GM23338 (cell line): ENCODE measurements around the gene KAZN. TPM values are rescaled to one million over a fixed set of nuclear protein-coding genes. Genes with fewer than 3 reads are reported as not detected.

Source experiments
- ATAC-seq: fragments of 200-7000 bp; cut with Tn5 transposase; 3 replicates; pipeline ENCODE4 v1.9.1; 2020
- DNase-seq: peaks from one replicate; pipeline ENCODE4 v3.0.0-alpha.2; 2015; ENCODE audit warnings: low spot score
- H2AFZ ChIP-seq: fragments of 200-600 bp; sonication (generic); 2 replicates; pipeline ENCODE4 v1.8.0; 2016; ENCODE audit warnings: antibody characterized with exemption, mild to moderate bottlenecking, moderate library complexity
- H3F3A ChIP-seq: fragments of 200-600 bp; sonication (generic); replicated peaks from 2 replicates; pipeline ENCODE4 v1.8.0; 2017; ENCODE audit warnings: antibody characterized with exemption, mixed run types, low read depth
- H3K27ac ChIP-seq: fragments of 200-600 bp; sonication (generic); 2 replicates; pipeline ENCODE4 v1.6.1; 2016; ENCODE audit warnings: low read depth
- H3K27me3 ChIP-seq: fragments of 200-600 bp; sonication (generic); 2 replicates; pipeline ENCODE4 v1.8.0; 2016; ENCODE audit warnings: mild to moderate bottlenecking, mixed run types, moderate library complexity; ENCODE audit not compliant: insufficient read depth
- H3K36me3 ChIP-seq: fragments of 200-600 bp; sonication (generic); 2 replicates; pipeline ENCODE4 v1.8.0; 2016; ENCODE audit warnings: mild to moderate bottlenecking; ENCODE audit not compliant: insufficient read depth
- H3K4me1 ChIP-seq: fragments of 200-600 bp; sonication (generic); 2 replicates; pipeline ENCODE4 v1.8.0; 2016; ENCODE audit warnings: mild to moderate bottlenecking, moderate library complexity; ENCODE audit not compliant: insufficient read depth
- H3K4me2 ChIP-seq: fragments of 200-600 bp; sonication (generic); 2 replicates; pipeline ENCODE4 v1.7.1; 2017; ENCODE audit warnings: mixed run types
- H3K4me3 ChIP-seq: fragments of 200-600 bp; sonication (generic); 2 replicates; pipeline ENCODE4 v1.6.1; 2016; ENCODE audit warnings: mixed run types
- H3K79me2 ChIP-seq: fragments of 200-600 bp; sonication (generic); replicated peaks from 2 replicates; pipeline ENCODE4 v1.8.0; 2017; ENCODE audit warnings: mild to moderate bottlenecking; ENCODE audit not compliant: insufficient read depth
- H3K9me2 ChIP-seq: fragments of 200-600 bp; sonication (generic); 2 replicates; pipeline ENCODE4 v1.8.0; 2017; ENCODE audit not compliant: insufficient read depth
- H4K20me1 ChIP-seq: fragments of 200-600 bp; sonication (generic); replicated peaks from 2 replicates; pipeline ENCODE4 v1.8.0; 2017; ENCODE audit warnings: mild to moderate bottlenecking; ENCODE audit not compliant: insufficient read depth
- H3K27ac Mint-ChIP-seq: 2 replicates; pipeline ENCODE4 v1.8.0; 2020; ENCODE audit warnings: inconsistent platforms, mild to moderate bottlenecking, moderate library complexity, mixed read lengths
- H3K27me3 Mint-ChIP-seq: 3 replicates; pipeline ENCODE4 v1.8.0; 2022; ENCODE audit warnings: low read depth, mild to moderate bottlenecking, moderate library complexity, mixed read lengths, inconsistent platforms; ENCODE audit not compliant: insufficient read depth, poor library complexity
- H3K36me3 Mint-ChIP-seq: 3 replicates; pipeline ENCODE4 v1.8.0; 2021; ENCODE audit warnings: low read depth, mild to moderate bottlenecking, inconsistent platforms, moderate library complexity, mixed read lengths
- H3K4me1 Mint-ChIP-seq: 3 replicates; pipeline ENCODE4 v1.8.0; 2020; ENCODE audit warnings: mild to moderate bottlenecking, inconsistent platforms, mixed read lengths
- H3K4me3 Mint-ChIP-seq: 3 replicates; pipeline ENCODE4 v1.8.0; 2021; ENCODE audit warnings: moderate library complexity, mild to moderate bottlenecking, inconsistent platforms, mixed read lengths
- H3K9me3 Mint-ChIP-seq: 3 replicates; pipeline ENCODE4 v1.8.0; 2020; ENCODE audit warnings: moderate library complexity, mild to moderate bottlenecking, inconsistent platforms, mixed read lengths
- CREB1 ChIP-seq: fragments of 250-450 bp; sonication (Bioruptor Pico); IDR thresholded peaks from 2 replicates; pipeline ENCODE4 v1.5.0; 2020; ENCODE audit warnings: low read depth, mild to moderate bottlenecking, moderate library complexity
- ETS1 ChIP-seq: IDR thresholded peaks from 2 replicates; pipeline ENCODE4 v1.6.1; 2016; ENCODE audit warnings: antibody characterized with exemption
- EZH2 ChIP-seq: fragments of 200-600 bp; sonication (generic); IDR thresholded peaks from one replicate; pipeline ENCODE4 v1.8.0; 2017; ENCODE audit warnings: antibody characterized with exemption, mild to moderate bottlenecking, low read depth; ENCODE audit not compliant: unreplicated experiment
- EZH2phosphoT487 ChIP-seq: fragments of 200-600 bp; sonication (generic); IDR thresholded peaks from one replicate; pipeline ENCODE4 v1.8.1; 2018; ENCODE audit warnings: antibody characterized with exemption; ENCODE audit not compliant: unreplicated experiment
- JUNB ChIP-seq: IDR thresholded peaks from one replicate; pipeline ENCODE4 v1.6.1; 2016; ENCODE audit warnings: antibody characterized with exemption; ENCODE audit not compliant: unreplicated experiment
- NANOG ChIP-seq: IDR thresholded peaks from 2 replicates; pipeline ENCODE4 v1.6.1; 2016; ENCODE audit warnings: antibody characterized with exemption, borderline replicate concordance
- POLR2AphosphoS5 ChIP-seq: IDR thresholded peaks from 2 replicates; pipeline ENCODE4 v1.6.1; 2016; ENCODE audit warnings: antibody characterized with exemption, low read depth
- REST ChIP-seq: IDR thresholded peaks from one replicate; pipeline ENCODE4 v1.6.1; 2018; ENCODE audit warnings: antibody characterized with exemption; ENCODE audit not compliant: unreplicated experiment
- STAT1 ChIP-seq: IDR thresholded peaks from one replicate; pipeline ENCODE4 v1.6.1; 2016; ENCODE audit warnings: antibody characterized with exemption; ENCODE audit not compliant: unreplicated experiment
- ZNF114 ChIP-seq: fragments of 250-450 bp; sonication (Bioruptor Pico); IDR thresholded peaks from 2 replicates; pipeline ENCODE4 v1.5.0; 2020; ENCODE audit warnings: mild to moderate bottlenecking, moderate library complexity
- ZNF331 ChIP-seq: fragments of 250-450 bp; sonication (Bioruptor Pico); IDR thresholded peaks from 2 replicates; pipeline ENCODE4 v1.5.0; 2020; ENCODE audit warnings: low read depth, mild to moderate bottlenecking, moderate library complexity
- ZNF462 ChIP-seq: fragments of 250-450 bp; sonication (Bioruptor Pico); IDR thresholded peaks from 2 replicates; pipeline ENCODE4 v1.5.0; 2020; ENCODE audit warnings: mild to moderate bottlenecking, moderate library complexity
- polyA plus RNA-seq: library from polyadenylated mRNA; unstranded; fragments of >200 nt; fragmentation: Nextera tagmentation; extraction: Ambion mirVana; gene quantifications from 2 replicates; pipeline ENCODE4 v1.2.1, GENCODE V29; 2016
- total RNA-seq: library from RNA; depleted of rRNA; stranded (reverse); fragments of >200 nt; shearing (Covaris generic); gene quantifications from 2 replicates; pipeline ENCODE4 v1.2.3, GENCODE V29; 2014

KAZN gene
- total and polyA plus RNA-seq, 2 experiments from 2014 or later, result 9.9 to 15.0 TPM

- H3K4me3 ChIP-seq, result no peak overlapping the region
- H3K27me3 ChIP-seq, result no peaks in the 10 kb centered on the region
- peaks cover 2% of the 10 kb centered on the region; the same call in 1 of the 3 replicates for H3K9me3 Mint-ChIP-seq
- no peaks in the 10 kb centered on the region for H3K36me3 ChIP-seq
- H3K4me3 Mint-ChIP-seq, result no peak overlapping the region
- H3K4me2 ChIP-seq, result no peak overlapping the region
- no peaks in the 10 kb centered on the region for H3F3A ChIP-seq
- peaks cover 38% of the 10 kb centered on the region for H3K79me2 ChIP-seq
- ATAC-seq (no peak), DNase-seq (no peak)
- H3K36me3 Mint-ChIP-seq, result peaks cover 3% of the 10 kb centered on the region; the same call in 2 of the 3 replicates
- no peak overlapping the region for H2AFZ ChIP-seq
- no peak overlapping the region for H3K27ac Mint-ChIP-seq
- no peaks in the 10 kb centered on the region for H3K9me2 ChIP-seq
- TF ChIP-seq NANOG (no peak), STAT1 (no peak), ZNF462 (CRISPR knock-in tag) (no peak), JUNB (no peak)
- H4K20me1 ChIP-seq, result no peaks in the 10 kb centered on the region
- peaks cover 38% of the 10 kb centered on the region for H3K4me1 Mint-ChIP-seq
- H3K4me1 ChIP-seq, result peaks cover 37% of the 10 kb centered on the region
- no peak overlapping the region for H3K27ac ChIP-seq
- H3K27me3 Mint-ChIP-seq, result peaks cover 20% of the 10 kb centered on the region
These were observed 167.3 kb downstream of the KAZN start for GRCh38 chr1:14765773-14766172.

GRCh38 chr1:14767075-14767474 is 168.6 kb downstream of the KAZN start:
- Histone ChIP-seq H3K9me2 (no peaks in the 10 kb centered on the region), H3F3A (no peaks in the 10 kb centered on the region), H2AFZ (no peak overlapping the region), H4K20me1 (no peaks in the 10 kb centered on the region), H3K36me3 (no peaks in the 10 kb centered on the region), H3K4me2 (no peak overlapping the region; the same call in 1 of the 2 replicates), H3K4me1 (peaks cover 30% of the 10 kb centered on the region), H3K27ac (peak overlapping the region; percentile 28; the same call in 1 of the 2 replicates), H3K79me2 (peaks cover 33% of the 10 kb centered on the region), H3K27me3 (no peaks in the 10 kb centered on the region), H3K4me3 (no peak overlapping the region)
- no peak overlapping the region for H3K4me3 Mint-ChIP-seq
- peaks cover 2% of the 10 kb centered on the region; the same call in 2 of the 3 replicates for H3K9me3 Mint-ChIP-seq
- H3K27me3 Mint-ChIP-seq, result peaks cover 20% of the 10 kb centered on the region
- no peak overlapping the region for H3K27ac Mint-ChIP-seq
- DNase-seq (peak; percentile 62), ATAC-seq (peak; percentile 87)
- peaks cover 31% of the 10 kb centered on the region for H3K4me1 Mint-ChIP-seq
- H3K36me3 Mint-ChIP-seq, result peaks cover 3% of the 10 kb centered on the region; the same call in 2 of the 3 replicates
- TF ChIP-seq EZH2, result no peak
- no peak for TF ChIP-seq EZH2phosphoT487
- no peak for TF ChIP-seq ETS1
- no peak for TF ChIP-seq STAT1
- no peak for TF ChIP-seq POLR2AphosphoS5
- TF ChIP-seq CREB1 (CRISPR knock-in tag), result no peak
- no peak for TF ChIP-seq REST
- TF ChIP-seq JUNB, result no peak
- TF ChIP-seq ZNF331 (CRISPR knock-in tag), result no peak
- no peak for TF ChIP-seq ZNF114 (CRISPR knock-in tag)
